Ishikawa (cell line): Measurements from ENCODE around the gene DMRTA2.

Experiments
- CEBPB ChIP-seq: IDR thresholded peaks from 2 replicates; pipeline ENCODE4 v1.6.1; 2012
- CREB1 ChIP-seq: IDR thresholded peaks from 2 replicates; pipeline ENCODE4 v1.6.1; 2012; ENCODE audit warnings: low read depth
- EGR1 ChIP-seq: IDR thresholded peaks from 2 replicates; pipeline ENCODE4 v1.6.1; 2012
- EP300 ChIP-seq: IDR thresholded peaks from 2 replicates; pipeline ENCODE4 v1.6.1; 2012; ENCODE audit warnings: borderline replicate concordance
- FOXM1 ChIP-seq: IDR thresholded peaks from 2 replicates; pipeline ENCODE4 v1.6.1; 2012; ENCODE audit warnings: low read depth, borderline replicate concordance
- NFIC ChIP-seq: IDR thresholded peaks from 2 replicates; pipeline ENCODE4 v1.6.1; 2012
- RAD21 ChIP-seq: IDR thresholded peaks from 2 replicates; pipeline ENCODE4 v1.6.1; 2012; ENCODE audit warnings: low read depth
- TAF1 ChIP-seq: IDR thresholded peaks from 2 replicates; pipeline ENCODE4 v1.6.1; 2012; ENCODE audit warnings: low read depth, mild to moderate bottlenecking
- TCF12 ChIP-seq: IDR thresholded peaks from 2 replicates; pipeline ENCODE4 v1.6.1; 2012; ENCODE audit warnings: low read depth
- TEAD4 ChIP-seq: IDR thresholded peaks from 2 replicates; pipeline ENCODE4 v1.6.1; 2012
- YY1 ChIP-seq: IDR thresholded peaks from 2 replicates; pipeline ENCODE4 v1.6.1; 2012; ENCODE audit warnings: low read depth
- ZBTB7A ChIP-seq: IDR thresholded peaks from 2 replicates; pipeline ENCODE4 v1.6.1; 2012; ENCODE audit warnings: low read depth
- TF ChIP-seq, protein P1 (sequence below): IDR thresholded peaks from 2 replicates; pipeline ENCODE4 v1.6.1; 2012; ENCODE audit warnings: low read depth, mild to moderate bottlenecking
- TF ChIP-seq, protein P2 (sequence below): IDR thresholded peaks from 2 replicates; pipeline ENCODE4 v1.6.1; 2012
- TF ChIP-seq, protein P3 (sequence below): IDR thresholded peaks from 2 replicates; pipeline ENCODE4 v1.6.1; 2012

Gene DMRTA2

DNA sequence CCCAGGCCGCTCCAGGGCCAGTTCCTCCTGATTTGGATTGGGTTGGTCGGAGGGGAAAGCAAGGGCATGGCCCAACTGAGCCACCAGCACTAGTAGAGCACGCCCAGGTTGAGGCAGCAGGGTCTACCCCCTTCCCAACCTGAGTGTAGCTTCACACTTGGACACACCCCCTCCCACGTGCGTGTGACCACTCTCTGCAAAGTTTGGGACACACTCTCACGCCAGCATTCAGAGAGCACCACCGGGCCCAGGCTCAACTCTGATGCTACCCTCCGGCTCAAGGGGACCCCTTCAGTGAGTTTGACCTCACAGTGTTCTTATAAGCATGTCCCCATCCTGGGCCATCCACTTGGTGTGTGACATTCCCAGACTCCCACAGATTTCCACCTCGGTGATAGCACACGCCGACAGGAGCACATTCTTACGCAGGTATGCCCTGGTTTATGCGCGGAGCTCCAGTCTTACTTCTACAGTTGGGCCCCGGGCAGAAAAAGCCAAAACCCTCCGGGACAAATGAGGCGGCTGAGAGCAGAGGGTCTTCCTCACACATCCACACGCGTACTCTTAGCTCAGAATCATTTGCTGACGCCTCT, 3.0 kb upstream of the DMRTA2 start:
- TF ChIP-seq CEBPB, result no peak
- TF ChIP-seq NFIC, result no peak
- no peak for TF ChIP-seq EGR1
- TF ChIP-seq CREB1, result no peak
- no peak for TF ChIP-seq TAF1
- TF ChIP-seq TCF12, result no peak
- TF ChIP-seq EP300, result no peak
- no peak for TF ChIP-seq FOXM1
- no peak for TF ChIP-seq ZBTB7A
- no peak for TF ChIP-seq TEAD4

DNA sequence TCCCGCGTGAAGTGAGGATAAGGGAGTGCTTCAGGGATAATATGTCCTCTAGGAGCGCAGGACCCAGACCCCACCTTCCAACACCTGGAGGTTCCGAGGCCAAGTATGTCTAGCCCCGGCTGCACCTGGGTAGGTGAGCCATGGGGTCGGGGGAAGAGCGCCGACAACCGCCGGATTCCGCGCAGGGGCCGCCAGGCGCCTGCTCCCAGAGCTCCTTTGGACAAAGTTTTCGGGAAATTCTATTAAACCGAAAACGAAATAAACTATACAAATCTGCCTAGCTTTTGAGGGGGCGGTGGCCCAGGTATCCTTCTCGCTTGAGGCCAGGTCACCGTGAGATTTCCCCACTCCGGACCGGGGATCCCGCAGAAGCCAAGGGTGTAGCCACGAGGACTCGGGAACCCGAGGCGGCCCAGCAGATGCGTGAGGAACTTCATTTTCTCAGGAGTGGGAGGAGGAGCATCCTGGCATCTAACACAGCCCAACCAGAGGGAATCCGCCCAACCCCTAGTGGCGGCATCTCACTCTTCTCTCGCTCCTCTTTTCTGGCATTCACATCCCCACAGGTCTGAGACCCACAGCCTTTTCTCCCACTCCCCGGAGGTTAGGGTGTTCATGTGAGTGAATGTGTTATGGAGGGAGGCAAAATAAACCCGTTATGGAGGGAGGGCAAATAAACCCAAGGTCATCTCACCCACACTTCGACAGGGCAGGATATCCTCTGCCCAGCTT, 2.3 kb upstream of the DMRTA2 start:
- no peak for TF ChIP-seq CREB1
- no peak for TF ChIP-seq RAD21
- no peak for TF ChIP-seq EGR1
- TF ChIP-seq EP300, result no peak
- TF ChIP-seq, protein P1, sequence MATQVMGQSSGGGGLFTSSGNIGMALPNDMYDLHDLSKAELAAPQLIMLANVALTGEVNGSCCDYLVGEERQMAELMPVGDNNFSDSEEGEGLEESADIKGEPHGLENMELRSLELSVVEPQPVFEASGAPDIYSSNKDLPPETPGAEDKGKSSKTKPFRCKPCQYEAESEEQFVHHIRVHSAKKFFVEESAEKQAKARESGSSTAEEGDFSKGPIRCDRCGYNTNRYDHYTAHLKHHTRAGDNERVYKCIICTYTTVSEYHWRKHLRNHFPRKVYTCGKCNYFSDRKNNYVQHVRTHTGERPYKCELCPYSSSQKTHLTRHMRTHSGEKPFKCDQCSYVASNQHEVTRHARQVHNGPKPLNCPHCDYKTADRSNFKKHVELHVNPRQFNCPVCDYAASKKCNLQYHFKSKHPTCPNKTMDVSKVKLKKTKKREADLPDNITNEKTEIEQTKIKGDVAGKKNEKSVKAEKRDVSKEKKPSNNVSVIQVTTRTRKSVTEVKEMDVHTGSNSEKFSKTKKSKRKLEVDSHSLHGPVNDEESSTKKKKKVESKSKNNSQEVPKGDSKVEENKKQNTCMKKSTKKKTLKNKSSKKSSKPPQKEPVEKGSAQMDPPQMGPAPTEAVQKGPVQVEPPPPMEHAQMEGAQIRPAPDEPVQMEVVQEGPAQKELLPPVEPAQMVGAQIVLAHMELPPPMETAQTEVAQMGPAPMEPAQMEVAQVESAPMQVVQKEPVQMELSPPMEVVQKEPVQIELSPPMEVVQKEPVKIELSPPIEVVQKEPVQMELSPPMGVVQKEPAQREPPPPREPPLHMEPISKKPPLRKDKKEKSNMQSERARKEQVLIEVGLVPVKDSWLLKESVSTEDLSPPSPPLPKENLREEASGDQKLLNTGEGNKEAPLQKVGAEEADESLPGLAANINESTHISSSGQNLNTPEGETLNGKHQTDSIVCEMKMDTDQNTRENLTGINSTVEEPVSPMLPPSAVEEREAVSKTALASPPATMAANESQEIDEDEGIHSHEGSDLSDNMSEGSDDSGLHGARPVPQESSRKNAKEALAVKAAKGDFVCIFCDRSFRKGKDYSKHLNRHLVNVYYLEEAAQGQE, result no peak
- no peak for TF ChIP-seq TEAD4
- TF ChIP-seq, protein P2, sequence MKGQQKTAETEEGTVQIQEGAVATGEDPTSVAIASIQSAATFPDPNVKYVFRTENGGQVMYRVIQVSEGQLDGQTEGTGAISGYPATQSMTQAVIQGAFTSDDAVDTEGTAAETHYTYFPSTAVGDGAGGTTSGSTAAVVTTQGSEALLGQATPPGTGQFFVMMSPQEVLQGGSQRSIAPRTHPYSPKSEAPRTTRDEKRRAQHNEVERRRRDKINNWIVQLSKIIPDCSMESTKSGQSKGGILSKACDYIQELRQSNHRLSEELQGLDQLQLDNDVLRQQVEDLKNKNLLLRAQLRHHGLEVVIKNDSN, result no peak
- TF ChIP-seq YY1, result no peak
- no peak for TF ChIP-seq FOXM1
- no peak for TF ChIP-seq CEBPB
- TF ChIP-seq, protein P3, sequence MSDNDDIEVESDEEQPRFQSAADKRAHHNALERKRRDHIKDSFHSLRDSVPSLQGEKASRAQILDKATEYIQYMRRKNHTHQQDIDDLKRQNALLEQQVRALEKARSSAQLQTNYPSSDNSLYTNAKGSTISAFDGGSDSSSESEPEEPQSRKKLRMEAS, result no peak
- TF ChIP-seq NFIC, result no peak
- TF ChIP-seq TAF1, result no peak
- no peak for TF ChIP-seq ZBTB7A
- no peak for TF ChIP-seq TCF12

DNA sequence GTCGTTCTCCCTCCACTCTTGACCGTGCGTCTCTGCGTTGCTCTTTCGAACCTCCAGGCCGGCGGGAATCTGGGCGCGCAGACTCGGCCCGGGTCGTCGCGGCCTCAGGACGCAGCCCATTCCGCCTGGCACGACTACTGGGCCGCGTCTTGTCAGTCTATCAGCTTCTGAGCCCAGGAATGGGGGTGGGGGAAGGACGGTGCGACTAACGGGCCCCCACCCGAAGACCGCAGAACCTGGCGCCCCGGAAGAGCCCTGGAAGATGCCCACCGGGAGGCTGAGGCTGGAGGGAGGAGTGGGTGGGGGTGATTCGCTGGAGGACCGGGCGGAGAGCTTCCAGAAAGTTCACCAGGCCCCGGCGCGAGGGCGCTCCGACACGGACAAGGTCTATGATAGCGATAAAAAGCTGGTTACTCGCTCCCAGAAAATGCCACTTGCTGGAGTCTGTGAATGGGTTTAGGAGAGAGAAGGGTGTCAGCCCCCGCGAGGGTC, 1.7 kb upstream of the DMRTA2 start:
- TF ChIP-seq EP300, result no peak
- TF ChIP-seq, protein P2, result no peak
- TF ChIP-seq, protein P1, result no peak
- TF ChIP-seq RAD21, result no peak
- TF ChIP-seq TAF1, result no peak
- TF ChIP-seq FOXM1, result no peak

DNA sequence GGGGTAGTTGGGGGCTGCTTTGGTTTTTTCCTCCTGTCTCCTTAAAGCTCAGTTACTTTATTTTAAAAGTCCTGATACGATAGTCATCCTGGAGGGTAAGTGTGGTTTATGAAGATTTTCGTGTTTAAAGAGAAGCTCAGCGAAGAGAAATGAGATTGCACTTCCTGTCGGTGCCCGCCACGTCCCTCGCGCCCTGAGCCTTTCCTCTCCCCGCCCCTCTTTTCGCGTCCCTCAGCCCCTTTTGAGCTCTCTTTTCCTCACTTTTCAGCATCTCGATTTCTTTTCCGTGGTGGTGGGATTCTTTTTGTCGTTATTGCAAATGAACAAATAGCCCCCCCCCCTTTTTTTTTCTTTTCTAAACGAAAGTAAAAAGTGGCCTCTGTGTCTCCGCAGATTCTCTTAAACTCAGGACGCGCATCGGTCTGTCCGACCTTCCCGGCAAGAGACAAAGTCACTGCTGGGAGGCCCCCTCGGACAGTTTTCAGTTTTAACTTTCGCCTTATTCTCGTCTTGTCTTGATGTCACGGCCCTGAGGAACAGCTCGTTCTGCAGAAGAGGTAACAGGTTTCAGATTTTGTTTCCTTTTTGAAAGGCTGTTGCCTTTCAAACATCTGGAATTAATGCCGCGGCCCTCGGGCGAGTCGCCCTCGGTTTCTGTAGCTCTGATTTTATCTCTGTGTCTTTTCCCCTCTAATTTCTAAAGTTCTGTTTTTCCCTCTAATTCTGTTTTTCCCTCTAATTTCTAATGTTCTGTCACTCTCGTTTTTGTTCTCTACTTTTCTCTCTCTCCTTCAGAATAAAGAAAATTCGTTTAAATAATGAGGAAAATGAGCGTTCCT, 1.0 kb upstream of the DMRTA2 start:
- TF ChIP-seq CREB1 (no peak), EP300 (no peak), TEAD4 (no peak), ZBTB7A (no peak), TAF1 (no peak), NFIC (no peak), TCF12 (no peak), EGR1 (no peak), FOXM1 (no peak), CEBPB (no peak), RAD21 (no peak), YY1 (no peak)
- TF ChIP-seq, protein P2, result no peak
- TF ChIP-seq, protein P3, result no peak
- TF ChIP-seq, protein P1, result no peak
